ENCODE results near the gene SLC27A6.

GRCh38 chr5:129067745-129068144 is 102.5 kb downstream of the SLC27A6 start:
- TF ChIP-seq CTCF (IDR thresholded peaks at IDR 0.05) = no peak
- no peak for TF ChIP-seq POLR2A (IDR thresholded peaks at IDR 0.05)
- TF ChIP-seq EP300 (IDR thresholded peaks at IDR 0.05) = no peak
- no peak for TF ChIP-seq POLR2AphosphoS5 (IDR thresholded peaks at IDR 0.05)

Data from gastroesophageal sphincter (tissue), 3 donors.